Epithelial cell of prostate (primary cell): Measurements from ENCODE around the gene ZBTB32.
"Not testable (repeated sequence)": the region's sequence is repeated elsewhere in the genome, so short reads cannot be mapped to it uniquely, and the experiment has no call there.

Source experiments
- DNase-seq: peaks from one replicate; pipeline ENCODE4 v3.0.0-alpha.2; 2011; ENCODE audit warnings: low read depth, low spot score
- H3K27ac ChIP-seq: fragments of 450-650 bp; 2 replicates; pipeline ENCODE4 v1.5.1; 2017; ENCODE audit warnings: mild to moderate bottlenecking

The ZBTB32 gene, protein sequence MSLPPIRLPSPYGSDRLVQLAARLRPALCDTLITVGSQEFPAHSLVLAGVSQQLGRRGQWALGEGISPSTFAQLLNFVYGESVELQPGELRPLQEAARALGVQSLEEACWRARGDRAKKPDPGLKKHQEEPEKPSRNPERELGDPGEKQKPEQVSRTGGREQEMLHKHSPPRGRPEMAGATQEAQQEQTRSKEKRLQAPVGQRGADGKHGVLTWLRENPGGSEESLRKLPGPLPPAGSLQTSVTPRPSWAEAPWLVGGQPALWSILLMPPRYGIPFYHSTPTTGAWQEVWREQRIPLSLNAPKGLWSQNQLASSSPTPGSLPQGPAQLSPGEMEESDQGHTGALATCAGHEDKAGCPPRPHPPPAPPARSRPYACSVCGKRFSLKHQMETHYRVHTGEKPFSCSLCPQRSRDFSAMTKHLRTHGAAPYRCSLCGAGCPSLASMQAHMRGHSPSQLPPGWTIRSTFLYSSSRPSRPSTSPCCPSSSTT

DNA sequence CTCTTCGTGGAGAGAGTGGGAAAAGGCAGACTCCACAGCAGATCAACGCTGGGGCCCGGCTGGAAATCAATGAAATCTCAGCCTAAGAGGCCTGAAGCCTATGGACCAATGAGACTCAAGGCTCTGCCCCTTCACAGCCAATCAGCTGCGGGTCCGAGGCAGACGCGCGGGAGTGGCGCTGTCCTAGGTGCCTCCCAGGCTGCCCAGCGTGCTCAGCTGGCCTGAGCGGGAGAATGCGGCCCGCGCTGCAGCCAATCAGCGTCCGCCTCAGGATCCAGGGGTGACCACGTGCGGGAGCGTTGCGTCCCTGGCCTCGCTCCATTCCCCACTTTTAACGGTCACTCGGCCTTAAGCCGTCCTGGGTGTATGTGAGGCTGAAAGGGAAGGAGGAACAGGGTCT is at the start of gene ZBTB32:
Gene ZBTB32, plus strand, starts transcription at position 341 of the 400 bp plus-strand sequence. CDS start 10,069 bp downstream, outside the sequence.
- H3K27ac ChIP-seq, result no peak within 1 kb of the TSS
- no peak for DNase-seq

DNA sequence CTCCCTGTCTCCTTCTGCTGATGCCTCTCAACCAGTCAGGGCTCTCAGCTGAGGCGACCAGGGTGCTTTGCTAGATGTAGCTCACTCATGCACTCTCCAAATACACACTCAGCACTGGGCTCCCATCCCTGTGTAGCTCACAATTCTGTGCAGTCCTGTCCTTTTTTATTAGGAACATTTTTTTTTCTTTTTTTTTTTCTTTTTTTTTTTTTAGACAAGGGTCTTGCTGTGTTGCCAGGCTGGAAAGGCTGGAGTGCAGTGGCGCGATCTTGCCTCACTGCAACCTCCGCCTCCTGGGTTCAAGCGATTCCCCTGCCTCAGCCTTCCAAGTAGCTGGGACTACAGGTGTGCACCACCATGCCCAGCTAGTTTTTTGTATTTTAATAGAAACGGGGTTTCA is 49.5 kb upstream of the ZBTB32 start:
- not testable (repeated sequence) for H3K27ac ChIP-seq

DNA sequence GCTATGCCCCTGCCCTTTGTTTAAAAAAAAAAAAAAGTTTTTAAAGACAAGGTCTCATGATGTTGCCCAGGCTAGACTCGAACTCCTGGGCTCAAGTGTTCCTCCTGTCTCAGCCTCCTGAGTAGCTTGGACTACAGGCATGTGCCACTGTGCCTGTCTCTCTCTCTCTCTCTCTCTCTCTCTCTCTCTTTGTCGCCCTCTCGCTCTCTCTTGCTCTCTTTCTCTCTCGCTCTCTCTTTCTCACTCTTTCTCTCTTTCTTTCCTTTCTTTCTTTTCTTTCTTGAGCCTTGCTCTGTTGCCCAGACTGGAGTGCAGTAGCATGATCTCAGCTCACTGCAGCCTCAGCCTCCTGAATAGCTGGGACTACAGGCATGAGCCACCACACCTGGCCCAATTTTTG is 48.8 kb upstream of the ZBTB32 start:
- H3K27ac ChIP-seq, result no peak overlapping the region
- no peak for DNase-seq

More for the DNA sequence above, 49.5 kb upstream of the ZBTB32 start:
- DNase-seq, result not testable (repeated sequence)

DNA sequence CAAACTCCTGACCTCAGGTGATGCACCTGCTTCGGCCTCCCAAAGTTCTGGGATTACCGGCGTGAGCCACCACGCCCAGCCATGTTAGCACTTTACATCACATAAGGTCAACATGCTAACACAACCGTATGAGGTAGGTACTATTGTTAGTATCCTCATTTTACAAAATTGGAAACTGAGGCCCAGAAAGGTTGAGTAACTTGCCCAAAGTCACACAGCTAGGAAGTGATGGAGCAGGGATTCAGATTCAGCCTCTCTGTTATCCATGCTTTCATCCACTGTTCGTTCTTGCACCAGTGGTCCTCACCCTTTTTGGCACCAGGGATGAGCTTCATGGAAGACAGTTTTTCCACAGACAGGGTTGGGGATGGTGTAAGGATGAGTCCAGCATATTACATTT is 47.7 kb upstream of the ZBTB32 start:
- H3K27ac ChIP-seq, result no peak overlapping the region
- DNase-seq, result no peak

DNA sequence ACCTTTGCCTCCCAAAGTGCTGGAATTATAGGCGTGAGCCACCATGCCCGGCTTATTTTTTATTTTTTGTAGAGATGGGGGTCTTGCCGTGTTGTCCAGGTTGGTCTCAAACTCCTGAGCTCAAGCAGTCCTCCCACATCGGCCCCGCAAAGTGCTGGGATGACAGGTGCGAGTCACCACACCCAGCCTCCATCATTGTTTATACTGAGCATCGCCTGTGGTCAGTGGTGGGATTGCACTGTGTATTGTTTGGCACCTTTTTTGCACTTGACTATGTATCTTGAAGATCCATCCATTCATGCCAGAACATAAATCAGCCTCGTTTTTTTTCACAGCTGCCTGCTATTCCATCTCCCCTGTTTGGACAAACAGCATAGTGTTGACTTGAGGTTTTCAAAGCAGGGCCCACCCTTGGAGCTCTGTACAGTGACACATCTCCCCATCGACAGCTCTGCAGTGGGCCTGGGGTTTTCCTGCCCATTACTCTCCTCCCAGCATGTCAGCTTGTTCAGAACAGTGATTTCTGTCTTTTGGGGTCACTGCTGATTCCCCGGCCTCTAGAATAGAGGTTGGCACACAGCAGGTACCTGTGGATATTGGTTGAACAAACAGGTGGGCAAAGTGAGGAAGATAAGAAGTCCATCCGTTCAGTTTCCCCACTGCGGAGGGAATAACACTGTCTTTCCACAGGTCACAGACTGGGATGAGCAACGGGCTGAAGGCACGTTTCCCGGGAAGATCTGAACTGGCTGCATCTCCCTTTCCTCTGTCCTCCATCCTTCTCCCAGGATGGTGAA is 46.3 kb upstream of the ZBTB32 start:
- no peak overlapping the region for H3K27ac ChIP-seq
- no peak for DNase-seq

DNA sequence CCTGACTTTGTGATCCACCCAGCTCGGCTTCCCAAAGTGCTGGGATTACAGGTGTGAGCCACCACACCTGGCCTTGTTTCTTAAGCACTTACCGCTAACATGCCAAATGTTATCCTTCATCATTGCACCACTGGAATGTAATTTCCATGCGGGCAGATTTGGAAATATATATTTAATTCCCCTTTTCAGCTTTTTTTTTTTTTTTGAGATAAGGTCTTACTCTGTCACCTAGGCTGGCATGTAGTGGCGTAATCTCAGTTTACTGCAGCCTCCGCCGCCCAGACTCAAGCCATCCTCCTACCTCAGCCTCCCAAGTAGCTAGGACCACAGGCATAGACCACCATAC is 42.4 kb upstream of the ZBTB32 start:
- no peak for DNase-seq
- no peak overlapping the region for H3K27ac ChIP-seq

DNA sequence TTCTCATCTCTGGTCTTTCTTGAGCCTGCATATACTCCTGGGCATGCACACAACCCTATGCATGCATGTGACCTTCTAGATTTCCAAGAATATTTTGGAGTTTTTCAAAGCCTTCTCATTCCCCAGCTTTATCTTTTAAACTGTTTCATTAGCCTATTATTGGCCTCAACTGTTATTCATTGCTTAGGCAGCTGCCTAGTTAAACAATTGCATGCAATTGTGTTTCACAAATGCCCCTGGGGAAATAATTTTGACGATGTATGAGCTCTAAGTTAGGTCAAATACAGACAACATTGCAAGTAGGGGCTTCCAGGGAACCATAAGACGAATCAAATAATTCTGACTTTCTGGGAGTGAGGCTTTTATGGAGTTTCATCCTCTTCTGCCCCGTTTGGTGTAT is 40.4 kb upstream of the ZBTB32 start:
- DNase-seq, result no peak
- H3K27ac ChIP-seq, result no peak overlapping the region

DNA sequence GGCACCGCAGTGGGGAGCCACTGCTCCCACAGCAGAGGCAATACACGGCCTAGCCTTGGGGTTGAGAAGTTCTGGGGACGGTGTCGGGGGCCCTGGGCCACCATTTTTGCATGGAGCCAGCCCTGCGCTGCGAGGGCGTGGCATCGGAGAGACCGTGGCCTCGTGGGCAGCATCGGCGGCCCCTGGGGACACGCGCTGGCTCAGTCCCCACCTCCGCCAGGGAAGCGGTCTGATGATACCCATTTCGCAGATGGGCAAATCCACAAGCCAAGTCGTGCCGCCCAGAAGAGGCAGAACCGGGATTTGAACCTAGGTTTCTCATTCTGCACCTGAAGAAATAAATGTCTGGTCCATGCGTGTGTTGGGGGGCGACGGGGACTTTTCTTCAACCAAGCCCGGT is 39.2 kb upstream of the ZBTB32 start:
- DNase-seq, result no peak
- no peak overlapping the region for H3K27ac ChIP-seq

DNA sequence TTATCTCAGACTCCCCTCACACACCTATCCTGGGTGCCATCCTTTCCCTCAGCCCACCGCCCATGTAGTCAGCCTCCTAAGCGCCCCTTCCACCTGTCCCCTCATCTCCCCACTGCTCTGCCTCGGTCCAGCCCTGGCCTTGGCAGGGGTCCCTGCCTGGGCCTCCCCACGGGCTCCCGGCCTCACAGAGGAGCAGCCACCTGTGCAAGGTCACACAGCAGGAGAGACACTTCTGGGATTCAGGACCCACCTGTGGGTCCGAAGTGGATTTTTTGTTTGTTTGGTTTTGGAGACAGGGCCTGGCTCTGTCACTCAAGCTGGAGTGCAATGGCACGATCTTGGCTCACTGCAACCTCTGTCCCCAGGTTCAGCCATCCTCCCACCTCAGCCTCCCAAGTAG is 38.8 kb upstream of the ZBTB32 start:
- H3K27ac ChIP-seq, result no peak overlapping the region
- no peak for DNase-seq

DNA sequence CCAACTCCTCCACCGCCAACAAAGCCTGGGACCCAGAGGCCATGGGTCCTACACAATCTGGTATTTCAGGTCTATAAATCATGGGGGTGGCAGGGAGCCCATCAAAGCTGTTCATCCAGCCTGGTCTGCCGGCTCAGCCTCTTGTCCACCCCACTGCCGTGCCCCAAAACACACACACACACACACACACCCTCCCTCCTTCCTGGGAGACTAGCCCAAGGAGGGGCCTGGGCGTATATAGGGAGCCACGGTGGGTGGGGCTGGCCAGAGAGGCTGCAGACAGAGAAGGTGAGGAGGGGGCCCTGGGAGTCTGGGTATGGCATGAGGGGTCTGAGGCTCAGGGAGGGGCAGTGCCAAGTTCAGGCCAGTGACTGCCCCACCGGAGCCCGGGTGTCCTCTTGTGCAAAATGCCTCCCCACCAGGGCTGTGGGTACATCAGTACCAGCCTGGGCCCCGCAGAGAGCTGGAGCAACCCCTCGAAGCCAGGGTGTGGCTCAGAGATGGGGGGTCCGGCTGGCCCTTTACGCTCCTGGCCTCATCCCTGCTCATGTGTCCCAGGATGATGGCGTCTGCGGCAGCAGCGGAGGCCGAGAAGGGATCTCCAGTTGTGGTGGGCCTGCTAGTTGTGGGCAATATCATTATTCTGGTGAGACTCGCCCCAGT is 38.0 kb upstream of the ZBTB32 start, which contains the start of gene UPK1A:
Gene UPK1A, plus strand, starts transcription at position 267 of the 663 bp plus-strand sequence. Its CDS starts 296 bp downstream, at position 563.
- H3K27ac ChIP-seq, result no peak within 1 kb of the TSS
- no peak for DNase-seq

DNA sequence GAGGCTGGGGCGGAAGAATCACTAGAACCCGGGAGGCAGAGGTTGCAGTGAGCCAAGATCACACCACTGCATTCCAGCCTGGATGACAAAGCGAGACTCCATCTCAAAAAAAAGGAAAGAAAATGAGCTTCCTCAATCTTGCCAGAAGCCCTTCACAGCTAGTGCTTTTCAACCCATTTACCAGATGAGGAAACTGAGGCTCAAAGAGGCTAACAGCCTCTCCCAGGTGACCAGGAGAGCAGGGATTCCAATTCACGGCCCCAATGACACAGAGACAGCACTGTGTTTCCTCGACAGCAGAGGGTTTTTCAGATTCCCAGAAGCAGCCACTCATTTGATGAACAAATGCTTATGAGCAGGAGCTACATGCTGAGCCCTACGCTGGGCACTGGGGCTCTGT is 34.8 kb upstream of the ZBTB32 start:
- no peak overlapping the region for H3K27ac ChIP-seq
- no peak for DNase-seq

DNA sequence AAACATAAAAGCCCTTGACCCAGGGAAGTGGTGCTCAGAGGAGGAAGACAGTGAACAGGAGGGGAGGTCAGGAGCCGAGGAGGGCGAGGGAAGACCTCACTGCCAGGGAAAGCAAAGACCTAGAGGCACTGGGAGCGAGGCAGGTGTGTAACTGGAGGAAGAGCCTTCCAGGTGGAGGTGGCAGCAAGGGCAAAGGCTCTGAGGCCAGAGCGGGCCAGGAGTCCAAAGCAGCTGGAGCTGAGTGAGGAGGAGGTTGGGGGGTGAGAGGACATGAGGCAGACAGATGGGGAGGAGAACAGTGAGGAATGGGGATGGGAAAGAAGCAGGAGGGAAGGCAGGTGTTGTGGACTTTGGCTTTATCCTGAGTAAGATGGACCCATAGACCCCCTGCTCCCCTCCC is 34.4 kb upstream of the ZBTB32 start:
- H3K27ac ChIP-seq, result no peak overlapping the region
- no peak for DNase-seq

DNA sequence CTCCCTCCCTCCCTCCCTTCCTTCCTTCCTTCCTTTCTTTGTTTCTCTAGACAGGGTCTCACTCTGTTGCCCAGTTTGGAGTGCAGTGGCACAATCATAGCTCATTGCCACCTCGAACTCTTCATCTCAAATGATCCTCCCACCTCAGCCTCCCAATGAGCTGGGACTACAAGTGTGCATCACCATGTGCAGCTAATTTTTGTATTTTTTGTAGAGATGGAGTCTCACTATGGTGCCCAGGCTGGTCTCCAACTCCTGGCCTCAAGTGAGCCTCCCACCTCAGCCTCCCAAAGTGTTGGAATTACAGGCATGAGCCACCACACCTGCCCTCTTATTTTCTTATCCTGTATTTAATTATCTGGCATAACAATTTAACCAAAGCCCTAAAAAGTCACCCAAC is 33.7 kb upstream of the ZBTB32 start:
- DNase-seq, result no peak
- no peak overlapping the region for H3K27ac ChIP-seq

DNA sequence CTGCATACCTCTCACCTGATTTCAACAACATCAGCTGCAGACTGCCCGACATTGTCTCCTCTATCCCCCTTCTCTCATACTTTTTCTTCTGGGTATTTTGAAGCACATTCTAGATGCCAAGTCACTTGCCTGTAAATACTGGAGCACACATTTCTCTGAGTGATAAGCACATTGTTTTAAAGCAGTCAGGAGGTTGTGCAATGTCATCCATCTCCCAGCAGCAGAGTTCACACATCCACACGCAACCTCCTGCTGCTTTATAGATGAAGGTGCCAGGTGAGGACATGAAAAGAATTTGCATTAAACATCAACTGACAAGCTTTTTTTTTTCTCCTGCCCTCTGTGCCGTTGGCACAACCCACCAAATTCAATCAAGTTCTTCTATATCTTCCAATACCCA is 32.5 kb upstream of the ZBTB32 start:
- no peak overlapping the region for H3K27ac ChIP-seq

DNA sequence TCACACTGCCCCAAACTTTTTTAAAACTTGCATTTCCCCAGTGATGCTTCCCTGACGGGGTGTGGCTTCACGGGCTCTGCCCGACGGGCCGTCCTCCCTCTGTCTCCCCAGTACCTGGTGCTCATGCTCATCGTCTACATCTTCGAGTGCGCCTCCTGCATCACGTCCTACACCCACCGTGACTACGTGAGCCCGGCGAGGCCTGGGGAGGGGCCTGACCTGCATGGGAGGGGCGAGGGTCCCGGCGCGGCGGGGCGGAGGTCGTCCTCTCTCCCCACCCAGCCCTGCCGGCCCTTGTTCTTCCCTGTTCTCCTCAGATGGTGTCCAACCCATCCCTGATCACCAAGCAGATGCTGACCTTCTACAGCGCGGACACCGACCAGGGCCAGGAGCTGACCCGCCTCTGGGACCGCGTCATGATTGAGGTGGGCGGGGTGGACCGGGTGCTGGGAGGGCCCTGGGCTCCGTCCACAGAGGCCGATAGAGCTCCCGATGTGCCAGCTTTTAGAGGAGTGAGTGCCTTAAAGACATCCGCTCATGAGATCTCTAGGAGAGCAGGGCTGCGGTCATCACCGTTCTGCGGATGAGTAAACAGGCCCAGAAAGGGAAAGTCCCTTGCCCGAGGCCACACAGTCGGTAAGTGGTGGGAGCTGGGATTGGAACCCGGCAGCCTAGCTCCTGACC is 31.1 kb upstream of the ZBTB32 start:
- no peak overlapping the region for H3K27ac ChIP-seq
- DNase-seq, result no peak

More for the DNA sequence above, 32.5 kb upstream of the ZBTB32 start:
- DNase-seq, result no peak

DNA sequence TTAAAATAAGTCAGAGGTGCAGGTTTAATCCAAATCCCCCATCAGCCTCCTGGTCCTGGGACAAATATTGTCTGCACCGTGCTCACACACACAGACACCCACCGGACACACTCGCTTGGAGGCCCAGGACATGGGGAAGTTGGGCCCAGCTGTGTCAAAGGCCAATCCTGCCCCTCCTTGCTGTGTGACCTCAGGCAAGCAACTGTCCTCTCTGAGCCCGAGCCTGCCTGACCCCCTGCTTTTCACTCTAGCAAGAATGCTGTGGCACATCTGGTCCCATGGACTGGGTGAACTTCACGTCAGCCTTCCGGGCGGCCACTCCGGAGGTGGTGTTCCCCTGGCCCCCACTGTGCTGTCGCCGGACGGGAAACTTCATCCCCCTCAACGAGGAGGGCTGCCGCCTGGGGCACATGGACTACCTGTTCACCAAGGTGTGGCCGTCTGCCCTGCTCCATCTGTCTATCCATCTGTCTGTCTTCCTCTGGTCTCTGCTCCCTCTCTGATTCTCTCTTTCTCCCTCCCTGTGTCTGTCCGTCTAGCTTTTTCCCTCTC is 28.7 kb upstream of the ZBTB32 start:
- DNase-seq, result no peak
- H3K27ac ChIP-seq, result no peak overlapping the region

DNA sequence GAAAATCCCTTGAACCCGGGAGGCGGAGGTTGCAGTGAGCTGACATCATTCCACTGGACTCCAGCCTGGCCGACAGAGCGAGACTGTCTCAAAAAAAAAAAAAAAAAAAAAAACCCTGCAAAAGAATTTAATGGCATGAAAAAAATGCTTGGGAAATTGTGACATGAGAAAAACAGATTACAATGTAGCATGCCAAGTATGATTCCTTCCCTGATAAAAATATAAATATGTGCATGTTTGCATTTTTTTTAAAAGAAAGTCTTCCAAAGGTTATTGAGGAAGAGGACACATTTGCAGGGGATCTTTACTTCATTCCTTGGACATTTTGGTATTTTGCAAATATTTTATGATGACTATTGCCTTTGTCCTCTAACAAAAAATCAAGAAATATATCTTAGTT is 14.5 kb upstream of the ZBTB32 start:
- H3K27ac ChIP-seq, result no peak overlapping the region
- no peak for DNase-seq

DNA sequence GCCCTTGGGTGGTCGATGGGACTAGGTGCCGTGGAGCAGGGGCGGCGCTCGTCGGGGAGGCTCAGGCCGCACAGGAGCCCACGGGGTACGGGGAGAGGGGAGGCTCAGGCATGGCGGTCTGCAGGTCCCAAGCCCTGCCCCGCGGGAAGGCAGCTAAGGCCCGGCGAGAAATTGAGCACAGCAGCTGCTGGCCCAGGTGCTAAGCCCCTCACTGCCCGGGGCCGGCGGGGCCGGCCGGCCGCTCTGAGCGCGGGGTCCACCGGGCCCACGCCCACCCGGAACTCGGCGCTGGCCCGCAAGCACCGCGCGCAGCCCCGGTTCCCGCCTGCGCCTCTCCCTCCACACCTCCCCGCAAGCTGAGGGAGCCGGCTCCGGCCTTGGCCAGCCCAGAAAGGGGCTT is 13.3 kb upstream of the ZBTB32 start:
- H3K27ac ChIP-seq, DNase-seq: not testable (repeated sequence)

DNA sequence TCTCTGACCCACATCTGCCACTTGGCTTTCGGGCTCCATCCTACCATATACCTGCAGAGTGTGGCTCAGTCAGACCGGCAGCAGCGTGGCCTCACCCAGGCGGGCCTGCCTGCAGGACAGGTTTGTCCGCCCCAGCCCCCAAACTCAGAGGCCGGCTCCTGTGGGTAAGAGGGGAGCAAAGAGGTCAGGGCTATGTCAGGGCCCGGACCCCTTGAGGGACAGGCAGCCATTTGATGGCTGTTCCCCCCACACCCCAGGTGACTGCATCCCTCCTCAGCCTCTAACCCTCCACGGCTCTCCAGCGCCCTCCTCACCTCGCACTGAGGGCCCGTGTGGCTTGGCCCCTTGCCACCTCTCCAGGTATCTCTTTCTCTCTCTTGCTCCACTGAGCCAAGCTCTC is 12.3 kb upstream of the ZBTB32 start:
- DNase-seq, result no peak

DNA sequence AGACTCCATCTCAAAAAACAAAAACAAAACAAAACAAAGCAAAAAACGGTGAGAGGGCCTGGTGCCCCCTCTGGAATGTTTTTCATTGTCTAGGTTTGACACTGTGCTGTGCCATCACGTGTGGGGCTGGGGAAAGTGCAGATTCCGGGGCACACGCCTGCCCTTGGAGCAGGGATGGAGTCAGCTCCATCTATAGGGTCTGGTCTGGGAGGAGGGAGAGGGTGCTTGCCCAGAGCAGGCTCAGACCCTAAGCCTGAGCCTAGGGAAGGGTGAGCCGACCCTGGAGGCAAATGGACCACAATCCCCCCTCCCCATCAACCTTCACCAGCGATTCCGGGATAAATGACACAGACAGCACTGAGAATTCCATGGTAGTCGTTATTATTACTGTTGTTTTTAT is 10.9 kb upstream of the ZBTB32 start:
- DNase-seq, result no peak

More for the DNA sequence above, 12.3 kb upstream of the ZBTB32 start:
- H3K27ac ChIP-seq, result no peak overlapping the region

More for the DNA sequence above, 10.9 kb upstream of the ZBTB32 start:
- no peak overlapping the region for H3K27ac ChIP-seq
